Left forelimb (tissue), 1 donor: ENCODE results near the gene CDC42BPB.

Experiments
- DNase-seq: peaks from one replicate; pipeline ENCODE4 v3.0.0-alpha.2; 2018; ENCODE audit warnings: low spot score

CDC42BPB gene

GRCh38 chr14:103095210-103095778 is 37.9 kb upstream of the CDC42BPB start:
- no peak for DNase-seq

GRCh38 chr14:103094406-103095209 is 37.3 kb upstream of the CDC42BPB start, which contains the start of gene EXOC3L4:
EXOC3L4 (plus strand) TSS chr14:103094725; CDS start chr14:103100220, 5,495 bp downstream.
- DNase-seq, result no peak

- DNase-seq, result no peak
These were observed 36.6 kb upstream of the CDC42BPB start for GRCh38 chr14:103093856-103094405.

- no peak for DNase-seq
These were observed 34.5 kb upstream of the CDC42BPB start for GRCh38 chr14:103091883-103092222.

GRCh38 chr14:103091041-103091882 is 33.9 kb upstream of the CDC42BPB start:
- no peak for DNase-seq

- no peak for DNase-seq
These were observed 33.2 kb upstream of the CDC42BPB start for GRCh38 chr14:103090481-103091020.

- DNase-seq, result no peak
These were observed 32.3 kb upstream of the CDC42BPB start for GRCh38 chr14:103089386-103090335.

- DNase-seq, result no peak
These were observed 31.6 kb upstream of the CDC42BPB start for GRCh38 chr14:103088921-103089320.

GRCh38 chr14:103087343-103087835 is 30.0 kb upstream of the CDC42BPB start:
- no peak for DNase-seq

GRCh38 chr14:103086771-103087342 is 29.5 kb upstream of the CDC42BPB start:
- DNase-seq, result no peak

- DNase-seq, result no peak
These were observed 28.1 kb upstream of the CDC42BPB start for GRCh38 chr14:103085106-103086091.

GRCh38 chr14:103084021-103084919 is 26.9 kb upstream of the CDC42BPB start, which contains the start of gene LBHD2:
LBHD2 (plus strand) TSS chr14:103084210; CDS start chr14:103086013, 1,803 bp downstream.
- DNase-seq, result no peak

- DNase-seq, result no peak
These were observed 24.6 kb upstream of the CDC42BPB start for GRCh38 chr14:103081951-103082350.

- no peak for DNase-seq
These were observed 21.7 kb upstream of the CDC42BPB start for GRCh38 chr14:103078860-103079587.

GRCh38 chr14:103078420-103078749 is 21.0 kb upstream of the CDC42BPB start:
- DNase-seq, result no peak

- no peak for DNase-seq
These were observed 17.5 kb upstream of the CDC42BPB start for GRCh38 chr14:103074729-103075367.
